NCI-H1417 treated with DMSO at 0.1 percent for 48 hours (cell line): Measurements from ENCODE around the gene MAT1A.
"Not testable (repeated sequence)": the region's sequence is repeated elsewhere in the genome, so short reads cannot be mapped to it uniquely, and the experiment has no call there.

Experiments used
- DNase-seq: peaks from one replicate; lab custom pipeline; 2025; lab: John Stamatoyannopoulos, UW

Gene MAT1A

DNA sequence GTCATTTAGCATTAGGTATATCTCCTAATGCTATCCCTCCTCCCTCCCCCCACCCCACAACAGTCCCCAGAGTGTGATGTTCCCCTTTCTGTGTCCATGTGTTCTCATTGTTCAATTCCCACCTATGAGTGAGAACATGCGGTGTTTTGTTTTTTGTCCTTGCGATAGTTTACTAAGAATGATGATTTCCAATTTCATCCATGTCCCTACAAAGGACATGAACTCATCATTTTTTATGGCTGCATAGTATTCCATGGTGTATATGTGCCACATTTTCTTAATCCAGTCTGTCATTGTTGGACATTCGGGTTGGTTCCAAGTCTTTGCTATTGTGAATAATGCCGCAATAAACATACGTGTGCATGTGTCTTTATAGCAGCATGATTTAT, 66.4 kb downstream of the MAT1A start:
- DNase-seq = not testable (repeated sequence)
